AG08395 (cell line): ENCODE measurements around the gene PIK3IP1.

Experiments used
- DNase-seq: peaks from one replicate; pipeline ENCODE4 v3.0.0; 2012; ENCODE audit warnings: mixed read lengths, low spot score

PIK3IP1 gene

DNA sequence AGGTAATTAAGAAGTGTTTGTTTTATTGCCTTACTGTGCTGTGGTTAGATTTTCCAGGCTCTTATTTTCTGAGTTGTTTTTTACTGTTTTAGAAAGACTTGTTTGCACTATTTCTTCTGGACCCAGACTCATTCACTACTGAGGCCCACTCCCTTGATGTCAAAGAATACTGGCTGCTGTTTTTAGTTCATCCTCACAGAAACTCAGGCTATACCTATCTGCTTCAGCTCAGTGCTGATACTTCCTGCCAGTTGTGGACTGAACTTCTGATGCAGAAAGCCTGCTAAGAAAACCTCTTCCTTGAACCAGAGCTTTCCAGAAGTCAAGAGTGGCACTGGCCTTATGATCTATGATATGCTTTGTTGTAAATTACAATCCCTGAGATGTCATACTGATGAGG lies 15.9 kb upstream of the PIK3IP1 start:
- no peak for DNase-seq

GRCh38 chr22:31305194-31305593 lies 12.9 kb upstream of the PIK3IP1 start:
- DNase-seq: no peak

- no peak for DNase-seq
Measured at GRCh38 chr22:31302537-31302936, 10.2 kb upstream of the PIK3IP1 start.

DNA sequence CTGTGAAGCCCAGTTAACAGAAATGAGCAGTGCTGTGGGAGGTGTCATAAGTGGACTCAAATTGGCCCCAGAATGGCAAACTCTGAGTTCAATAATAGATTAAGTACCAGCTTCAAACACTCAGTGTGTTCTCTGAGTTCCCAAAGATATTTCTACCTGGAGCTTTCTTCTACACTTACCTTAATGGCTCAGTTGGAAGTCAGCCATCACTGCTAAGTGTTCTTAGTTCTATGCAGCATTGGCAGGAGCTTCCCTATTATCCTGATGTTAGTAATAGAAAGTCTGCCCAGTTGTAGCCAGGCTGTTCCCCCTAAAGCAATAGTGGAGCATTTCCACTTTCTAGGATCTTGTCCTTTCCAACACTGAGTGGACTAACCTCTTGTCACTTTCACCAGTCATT lies 9.7 kb upstream of the PIK3IP1 start:
- DNase-seq: no peak

GRCh38 chr22:31300896-31301295 lies 8.6 kb upstream of the PIK3IP1 start:
- DNase-seq: no peak

GRCh38 chr22:31295831-31296657 lies 3.8 kb upstream of the PIK3IP1 start:
- peak; percentile 41 for DNase-seq

- no peak for DNase-seq
Measured at GRCh38 chr22:31295360-31295759, 3.1 kb upstream of the PIK3IP1 start.

- no peak for DNase-seq
Measured at GRCh38 chr22:31291481-31292235, 630 bp downstream of the PIK3IP1 start.

DNA sequence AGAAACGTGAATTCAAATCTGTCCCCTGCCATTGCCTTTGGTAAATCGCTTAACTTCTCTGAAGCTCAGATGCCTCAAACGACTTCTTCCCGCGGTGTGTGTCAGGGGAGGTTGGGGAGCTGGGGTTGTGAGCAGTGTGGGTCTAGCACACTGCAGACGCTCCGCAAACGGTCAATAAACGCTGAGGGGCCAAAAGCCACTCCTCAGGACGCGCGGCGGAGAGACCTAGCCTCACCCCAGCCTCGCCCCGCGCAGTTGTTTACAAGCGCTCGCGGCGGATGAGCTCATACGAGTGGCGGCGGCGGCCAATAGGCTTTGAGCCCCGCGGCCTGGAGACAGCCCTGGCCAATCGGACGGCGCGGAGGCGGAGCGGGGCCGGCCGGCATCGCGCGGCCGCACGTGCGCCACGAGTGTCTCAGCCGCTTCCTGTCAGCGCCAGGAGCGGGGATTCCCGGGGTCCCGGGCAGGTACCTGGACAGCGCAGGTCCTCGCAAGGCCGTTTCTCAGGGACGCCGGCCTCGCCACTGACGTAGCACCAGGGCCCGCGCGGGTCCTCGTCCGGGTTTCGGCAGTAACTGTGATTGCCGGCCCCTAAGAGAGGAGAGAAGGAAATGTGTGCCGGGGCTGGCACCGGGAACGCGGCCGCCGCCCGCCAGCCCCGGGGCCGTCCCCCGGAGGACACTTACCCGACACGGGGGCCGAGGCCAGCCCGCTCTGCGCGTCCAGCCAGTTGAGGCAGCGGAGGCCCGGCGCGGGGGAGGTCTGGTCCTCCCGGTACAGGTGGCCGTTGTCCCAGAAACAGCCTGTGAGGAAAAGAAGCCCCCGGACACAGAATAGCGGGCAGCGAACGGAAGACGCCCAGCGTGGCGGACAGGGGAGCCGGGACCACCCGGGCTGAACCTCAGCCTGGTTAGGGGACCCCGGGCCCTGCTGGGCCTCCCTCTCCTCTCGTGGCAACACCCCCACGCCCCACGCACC lies 1.5 kb downstream of the PIK3IP1 start:
- DNase-seq: peak; percentile 97

- DNase-seq: no peak
Measured at GRCh38 chr22:31289344-31289743, 2.9 kb downstream of the PIK3IP1 start.

GRCh38 chr22:31288496-31289240 lies 3.6 kb downstream of the PIK3IP1 start:
- no peak for DNase-seq

- DNase-seq: no peak
Measured at GRCh38 chr22:31287818-31288495, 4.3 kb downstream of the PIK3IP1 start.

GRCh38 chr22:31286360-31287255 lies 5.7 kb downstream of the PIK3IP1 start:
- DNase-seq: no peak

DNA sequence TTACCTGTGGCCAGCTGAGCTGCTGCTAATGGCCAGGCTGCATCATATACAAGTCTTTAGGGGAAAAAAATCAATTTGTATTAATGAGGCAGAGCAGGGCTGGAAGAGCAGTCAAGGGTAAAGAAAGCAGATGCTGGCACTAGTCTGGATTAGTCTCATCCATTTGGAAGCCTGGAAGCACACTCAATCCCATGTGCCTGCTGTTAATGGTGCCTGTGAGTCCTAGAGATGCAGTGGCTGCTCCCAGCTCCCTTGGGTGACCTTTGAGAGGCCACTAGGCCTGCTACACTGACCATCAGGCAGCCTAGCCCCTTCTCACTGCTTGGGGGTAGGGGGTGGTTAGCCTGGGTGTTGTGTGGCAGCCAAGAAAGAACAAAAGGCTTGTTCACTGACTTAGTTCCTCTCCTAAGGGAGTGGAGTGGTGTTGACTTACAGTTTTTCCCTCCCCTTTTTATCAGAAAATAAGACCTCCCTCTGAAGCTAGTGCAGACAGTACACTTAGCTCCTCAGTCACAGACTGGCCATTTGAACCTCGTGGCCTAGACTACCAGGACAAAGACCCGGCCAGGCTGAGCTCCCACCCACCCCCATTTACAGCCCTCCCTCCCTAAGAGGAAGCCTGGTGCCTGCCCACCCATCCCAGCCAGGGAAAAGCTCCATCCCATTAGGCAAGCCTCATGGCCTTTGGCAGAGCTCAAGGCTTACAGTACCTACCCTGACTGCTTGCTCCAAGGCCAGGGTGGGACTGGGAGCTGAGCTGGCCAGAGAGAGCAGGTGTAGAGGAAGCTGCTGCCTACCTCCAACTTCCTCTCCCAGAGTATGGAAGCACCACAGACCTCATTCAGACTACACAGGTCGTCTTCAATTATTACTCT lies 7.8 kb downstream of the PIK3IP1 start:
- DNase-seq: no peak

- DNase-seq: no peak
Measured at GRCh38 chr22:31282748-31283468, 9.4 kb downstream of the PIK3IP1 start.

- no peak for DNase-seq
Measured at GRCh38 chr22:31281733-31282132, 10.6 kb downstream of the PIK3IP1 start.

GRCh38 chr22:31279821-31280505 lies 12.3 kb downstream of the PIK3IP1 start:
- DNase-seq: no peak

DNA sequence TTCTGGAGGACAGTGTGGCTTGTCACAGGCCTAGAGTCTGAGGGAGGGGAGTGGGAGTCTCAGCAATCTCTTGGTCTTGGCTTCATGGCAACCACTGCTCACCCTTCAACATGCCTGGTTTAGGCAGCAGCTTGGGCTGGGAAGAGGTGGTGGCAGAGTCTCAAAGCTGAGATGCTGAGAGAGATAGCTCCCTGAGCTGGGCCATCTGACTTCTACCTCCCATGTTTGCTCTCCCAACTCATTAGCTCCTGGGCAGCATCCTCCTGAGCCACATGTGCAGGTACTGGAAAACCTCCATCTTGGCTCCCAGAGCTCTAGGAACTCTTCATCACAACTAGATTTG lies 13.0 kb downstream of the PIK3IP1 start:
- DNase-seq: no peak
